IMR-90 (cell line): ENCODE results near the gene PTPN5.

Experiments used
- CEBPB ChIP-seq: IDR thresholded peaks from 2 replicates; pipeline ENCODE4 v1.6.1; 2012; ENCODE audit warnings: low read depth, low read length, improper control_type of control experiment
- CTCF ChIP-seq: conservative IDR thresholded peaks from 2 replicates; pipeline ENCODE4 v1.5.1; 2012; ENCODE audit warnings: mild to moderate bottlenecking, low read depth, low read length, improper control_type of control experiment
- MAFK ChIP-seq: IDR thresholded peaks from 2 replicates; pipeline ENCODE4 v1.6.1; 2012; ENCODE audit warnings: low read depth, low read length, improper control_type of control experiment
- MXI1 ChIP-seq: IDR thresholded peaks from 2 replicates; pipeline ENCODE4 v1.6.1; 2012; ENCODE audit warnings: low read depth, mild to moderate bottlenecking, low read length, moderate library complexity, borderline replicate concordance
- NFE2L2 ChIP-seq: fragments of 150-350 bp; IDR thresholded peaks from 2 replicates; pipeline ENCODE4 v1.6.1; 2016; ENCODE audit warnings: low read depth, mild to moderate bottlenecking, low read length
- POLR2A ChIP-seq: IDR thresholded peaks from 2 replicates; pipeline ENCODE4 v1.6.1; 2012; ENCODE audit warnings: mild to moderate bottlenecking, low read depth, low read length
- RAD21 ChIP-seq: IDR thresholded peaks from 2 replicates; pipeline ENCODE4 v1.6.1; 2012; ENCODE audit warnings: low read length, improper control_type of control experiment
- RCOR1 ChIP-seq: IDR thresholded peaks from 2 replicates; pipeline ENCODE4 v1.6.1; 2012; ENCODE audit warnings: mild to moderate bottlenecking, low read length, improper control_type of control experiment; ENCODE audit not compliant: insufficient replicate concordance
- RFX5 ChIP-seq: IDR thresholded peaks from 2 replicates; pipeline ENCODE4 v1.8.0; 2012; ENCODE audit warnings: low read depth, mild to moderate bottlenecking, low read length, moderate library complexity
- SMC3 ChIP-seq: fragments of 150-350 bp; IDR thresholded peaks from 2 replicates; pipeline ENCODE4 v1.6.1; 2016; ENCODE audit warnings: low read depth, mild to moderate bottlenecking, antibody characterized with exemption, low read length, moderate library complexity
- USF2 ChIP-seq: fragments of 150-350 bp; IDR thresholded peaks from 2 replicates; pipeline ENCODE4 v1.6.1; 2017; ENCODE audit warnings: mild to moderate bottlenecking, antibody characterized with exemption, low read length, low read depth

- TF ChIP-seq CTCF (no peak), RCOR1 (no peak), POLR2A (no peak), MXI1 (no peak), SMC3 (no peak), NFE2L2 (no peak), CEBPB (no peak), RAD21 (no peak), USF2 (no peak), RFX5 (no peak), MAFK (no peak)
These were observed 76.1 kb downstream of the PTPN5 start for GRCh38 chr11:18715476-18715875.
